GM12872 (cell line): ENCODE data around the gene MALSU1.

ENCODE experiments used
- CTCF ChIP-seq: IDR thresholded peaks from 3 replicates; pipeline ENCODE4 v1.5.1; 2011; ENCODE audit warnings: low read depth, mild to moderate bottlenecking, low read length, moderate library complexity; ENCODE audit not compliant: insufficient read depth

MALSU1 gene

GRCh38 chr7:23357190-23358093 is 58.3 kb downstream of the MALSU1 start:
- 0 out of 3 replicates have a peak, but pooled peaks have one; percentile 22 for TF ChIP-seq CTCF

- TF ChIP-seq CTCF, result no peak
Measured at GRCh38 chr7:23358152-23358674, 59.1 kb downstream of the MALSU1 start.
